ENCODE data around the gene CLTA. TPM values are rescaled to one million over a fixed set of nuclear protein-coding genes. Genes with fewer than 3 reads are reported as not detected.

The CLTA gene
- total RNA-seq, 1 donor from 2014 or later: 424 TPM

DNA sequence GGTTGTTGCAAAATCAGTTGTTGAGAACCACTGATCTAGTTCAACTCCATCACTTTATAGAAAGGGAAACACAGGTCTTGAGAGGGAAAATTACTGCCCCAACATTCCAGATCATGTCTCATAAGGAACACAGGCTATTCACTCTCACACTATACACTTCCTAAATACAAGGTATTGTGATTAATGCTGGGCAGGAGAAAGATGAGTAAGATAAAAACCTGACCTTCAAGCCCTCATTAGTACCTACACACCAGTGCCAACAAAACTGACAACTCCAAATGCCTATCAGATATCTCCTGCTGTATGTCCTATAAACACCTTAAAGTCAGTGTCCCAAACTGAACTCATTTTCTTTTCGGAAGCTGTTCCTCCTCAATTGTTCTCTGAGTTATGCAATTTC, 59.4 kb downstream of the CLTA start:
- no peaks in the 10 kb centered on the region for H3K9me3 ChIP-seq (ENCODE audit: insufficient read depth, low read depth, low read length)
- no peak overlapping the region for H3K4me2 ChIP-seq (ENCODE audit: low read length)
- no peak overlapping the region for H3K4me3 Mint-ChIP-seq (ENCODE audit: unreplicated experiment)
- H3K4me3 ChIP-seq (ENCODE audit: insufficient read depth, low read depth, low read length): no peak overlapping the region
- no peak overlapping the region for H3K27ac Mint-ChIP-seq (ENCODE audit: unreplicated experiment)
- no peak overlapping the region for H2AFZ ChIP-seq (ENCODE audit: low read depth, low read length)
- no peaks in the 10 kb centered on the region for H3K4me1 Mint-ChIP-seq (ENCODE audit: low read depth, unreplicated experiment)
- peaks cover 17% of the 10 kb centered on the region for H3K36me3 ChIP-seq (ENCODE audit: insufficient read depth, low read length)
- no peaks in the 10 kb centered on the region for H3K9me3 Mint-ChIP-seq (ENCODE audit: unreplicated experiment)
- peaks cover 5% of the 10 kb centered on the region for H3K36me3 Mint-ChIP-seq (ENCODE audit: low read depth, unreplicated experiment)
- DNase-seq (ENCODE audit: low read depth): no peak
- H3K27ac ChIP-seq (ENCODE audit: low read depth, low read length): no peak overlapping the region
- FAIRE-seq: no peak
- H3K79me2 ChIP-seq (ENCODE audit: insufficient read depth, low read length): peaks cover 61% of the 10 kb centered on the region
- H3K27me3 Mint-ChIP-seq (ENCODE audit: low read depth, unreplicated experiment): no peaks in the 10 kb centered on the region
- no peaks in the 10 kb centered on the region for H3K27me3 ChIP-seq (ENCODE audit: insufficient read depth, low read length)
- no peak for TF ChIP-seq EZH2 (IDR thresholded peaks at IDR 0.05; ENCODE audit: insufficient read depth, low read length)
- TF ChIP-seq, protein P1, sequence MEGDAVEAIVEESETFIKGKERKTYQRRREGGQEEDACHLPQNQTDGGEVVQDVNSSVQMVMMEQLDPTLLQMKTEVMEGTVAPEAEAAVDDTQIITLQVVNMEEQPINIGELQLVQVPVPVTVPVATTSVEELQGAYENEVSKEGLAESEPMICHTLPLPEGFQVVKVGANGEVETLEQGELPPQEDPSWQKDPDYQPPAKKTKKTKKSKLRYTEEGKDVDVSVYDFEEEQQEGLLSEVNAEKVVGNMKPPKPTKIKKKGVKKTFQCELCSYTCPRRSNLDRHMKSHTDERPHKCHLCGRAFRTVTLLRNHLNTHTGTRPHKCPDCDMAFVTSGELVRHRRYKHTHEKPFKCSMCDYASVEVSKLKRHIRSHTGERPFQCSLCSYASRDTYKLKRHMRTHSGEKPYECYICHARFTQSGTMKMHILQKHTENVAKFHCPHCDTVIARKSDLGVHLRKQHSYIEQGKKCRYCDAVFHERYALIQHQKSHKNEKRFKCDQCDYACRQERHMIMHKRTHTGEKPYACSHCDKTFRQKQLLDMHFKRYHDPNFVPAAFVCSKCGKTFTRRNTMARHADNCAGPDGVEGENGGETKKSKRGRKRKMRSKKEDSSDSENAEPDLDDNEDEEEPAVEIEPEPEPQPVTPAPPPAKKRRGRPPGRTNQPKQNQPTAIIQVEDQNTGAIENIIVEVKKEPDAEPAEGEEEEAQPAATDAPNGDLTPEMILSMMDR (IDR thresholded peaks at IDR 0.05; ENCODE audit: insufficient read depth, low read depth, low read length): no peak
- H3K9ac ChIP-seq (ENCODE audit: low read length): no peak overlapping the region
- no peaks in the 10 kb centered on the region for H3K4me1 ChIP-seq (ENCODE audit: insufficient read depth, low read length)
- peaks cover 42% of the 10 kb centered on the region for H4K20me1 ChIP-seq (ENCODE audit: insufficient read depth, low read length)

GRCh38 chr9:36251428-36251827, 60.7 kb downstream of the CLTA start:
- Histone ChIP-seq H3K27me3 (ENCODE audit: insufficient read depth, low read length) (no peaks in the 10 kb centered on the region), H3K79me2 (ENCODE audit: insufficient read depth, low read length) (peaks cover 63% of the 10 kb centered on the region), H2AFZ (ENCODE audit: low read depth, low read length) (no peak overlapping the region), H3K4me3 (ENCODE audit: insufficient read depth, low read depth, low read length) (no peak overlapping the region), H3K9me3 (ENCODE audit: insufficient read depth, low read depth, low read length) (no peaks in the 10 kb centered on the region), H3K9ac (ENCODE audit: low read length) (no peak overlapping the region), H3K4me2 (ENCODE audit: low read length) (no peak overlapping the region), H4K20me1 (ENCODE audit: insufficient read depth, low read length) (peaks cover 36% of the 10 kb centered on the region), H3K27ac (ENCODE audit: low read depth, low read length) (no peak overlapping the region), H3K36me3 (ENCODE audit: insufficient read depth, low read length) (peaks cover 9% of the 10 kb centered on the region), H3K4me1 (ENCODE audit: insufficient read depth, low read length) (no peaks in the 10 kb centered on the region)
- no peak for FAIRE-seq
- Mint-ChIP-seq H3K36me3 (ENCODE audit: low read depth, unreplicated experiment) (peaks cover 1% of the 10 kb centered on the region), H3K4me1 (ENCODE audit: low read depth, unreplicated experiment) (no peaks in the 10 kb centered on the region), H3K27me3 (ENCODE audit: low read depth, unreplicated experiment) (no peaks in the 10 kb centered on the region), H3K4me3 (ENCODE audit: unreplicated experiment) (no peak overlapping the region), H3K9me3 (ENCODE audit: unreplicated experiment) (no peaks in the 10 kb centered on the region), H3K27ac (ENCODE audit: unreplicated experiment) (no peak overlapping the region)
- DNase-seq (ENCODE audit: low read depth): no peak
- no peak for TF ChIP-seq EZH2 (IDR thresholded peaks at IDR 0.05; ENCODE audit: insufficient read depth, low read length)
- TF ChIP-seq, protein P1 (IDR thresholded peaks at IDR 0.05; ENCODE audit: insufficient read depth, low read depth, low read length): no peak

DNA sequence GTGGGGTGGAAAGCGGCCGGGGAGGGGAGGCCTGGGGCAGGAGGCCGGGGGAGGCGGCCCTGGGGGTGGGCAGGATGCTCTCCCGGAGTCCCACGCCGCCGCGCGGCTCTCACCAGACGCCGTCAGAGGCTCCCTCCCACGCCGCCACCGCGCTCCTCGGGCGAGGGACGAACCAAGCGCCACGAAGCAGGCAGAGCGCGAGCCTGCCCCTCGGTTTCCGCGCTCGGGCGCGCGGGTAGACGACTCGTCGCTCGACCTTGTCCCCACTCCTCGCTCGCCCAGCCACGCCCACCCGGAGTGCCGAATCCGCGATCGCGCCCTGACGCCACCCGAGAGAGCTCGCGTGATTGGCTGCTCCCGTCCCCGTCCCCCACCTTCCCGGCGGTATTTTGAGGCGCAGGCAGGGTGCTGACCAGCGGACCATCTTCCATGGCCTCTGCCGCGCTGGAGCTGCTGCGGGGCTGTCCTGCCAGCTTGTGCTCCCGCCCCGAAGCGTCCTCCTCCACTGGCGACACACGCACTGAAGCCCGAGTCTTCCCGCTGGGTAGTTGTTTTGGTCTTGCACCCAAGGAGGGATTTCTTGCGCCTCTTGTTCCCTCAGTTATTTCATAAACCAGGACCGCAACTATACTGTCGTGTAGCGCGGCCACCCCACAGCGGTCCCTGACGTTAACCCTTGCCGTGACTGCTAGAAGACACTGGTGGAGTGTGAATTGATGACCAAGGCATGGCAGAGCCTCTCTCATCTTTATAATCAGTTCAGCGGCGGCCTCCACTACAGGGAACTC, 67.7 kb downstream of the CLTA start, which contains the start of gene GNE:
GNE (minus strand) TSS at position 241 of the 788 bp plus-strand sequence. CDS start 9,093 bp downstream, outside the sequence.
- Histone ChIP-seq H3K27ac (ENCODE audit: low read depth, low read length) (peak within 1 kb of the TSS; percentile 78), H3K9ac (ENCODE audit: low read length) (peak within 1 kb of the TSS; percentile 91), H2AFZ (ENCODE audit: low read depth, low read length) (peak within 1 kb of the TSS; percentile 96), H3K79me2 (ENCODE audit: insufficient read depth, low read length) (peaks cover 33% of the 10 kb centered on the region), H3K27me3 (ENCODE audit: insufficient read depth, low read length) (no peaks in the 10 kb centered on the region), H3K4me3 (ENCODE audit: insufficient read depth, low read depth, low read length) (peak within 1 kb of the TSS; percentile 81), H3K4me1 (ENCODE audit: insufficient read depth, low read length) (peaks cover 11% of the 10 kb centered on the region), H3K4me2 (ENCODE audit: low read length) (peak within 1 kb of the TSS; percentile 97), H3K36me3 (ENCODE audit: insufficient read depth, low read length) (no peaks in the 10 kb centered on the region), H3K9me3 (ENCODE audit: insufficient read depth, low read depth, low read length) (no peaks in the 10 kb centered on the region), H4K20me1 (ENCODE audit: insufficient read depth, low read length) (no peaks in the 10 kb centered on the region)
- no peak for TF ChIP-seq EZH2 (IDR thresholded peaks at IDR 0.05; ENCODE audit: insufficient read depth, low read length)
- TF ChIP-seq, protein P1 (IDR thresholded peaks at IDR 0.05; ENCODE audit: insufficient read depth, low read depth, low read length): no peak
- Mint-ChIP-seq H3K4me1 (ENCODE audit: low read depth, unreplicated experiment) (no peaks in the 10 kb centered on the region), H3K27me3 (ENCODE audit: low read depth, unreplicated experiment) (no peaks in the 10 kb centered on the region), H3K9me3 (ENCODE audit: unreplicated experiment) (no peaks in the 10 kb centered on the region), H3K27ac (ENCODE audit: unreplicated experiment) (peak within 1 kb of the TSS; percentile 93), H3K4me3 (ENCODE audit: unreplicated experiment) (peak within 1 kb of the TSS; percentile 96), H3K36me3 (ENCODE audit: low read depth, unreplicated experiment) (peaks cover 1% of the 10 kb centered on the region)
- DNase-seq (ENCODE audit: low read depth) (peak; percentile 91), FAIRE-seq (no peak)
